M059J (cell line): Measurements from ENCODE around the gene ARL4C. TPM values are rescaled to one million over a fixed set of nuclear protein-coding genes. Genes with fewer than 3 reads are reported as not detected.

Source experiments
- DNase-seq: peaks from one replicate; pipeline ENCODE4 v3.0.0-alpha.2; 2012; ENCODE audit warnings: low read depth
- total RNA-seq: library from RNA; depleted of rRNA; stranded (reverse); fragments of >200 nt; shearing (Covaris generic); gene quantifications from 2 replicates; pipeline ENCODE4 v1.2.3, GENCODE V29; 2014; rRNA removed

Gene ARL4C
- 48.1 and 65.8 TPM in 2 replicates for total RNA-seq

DNA sequence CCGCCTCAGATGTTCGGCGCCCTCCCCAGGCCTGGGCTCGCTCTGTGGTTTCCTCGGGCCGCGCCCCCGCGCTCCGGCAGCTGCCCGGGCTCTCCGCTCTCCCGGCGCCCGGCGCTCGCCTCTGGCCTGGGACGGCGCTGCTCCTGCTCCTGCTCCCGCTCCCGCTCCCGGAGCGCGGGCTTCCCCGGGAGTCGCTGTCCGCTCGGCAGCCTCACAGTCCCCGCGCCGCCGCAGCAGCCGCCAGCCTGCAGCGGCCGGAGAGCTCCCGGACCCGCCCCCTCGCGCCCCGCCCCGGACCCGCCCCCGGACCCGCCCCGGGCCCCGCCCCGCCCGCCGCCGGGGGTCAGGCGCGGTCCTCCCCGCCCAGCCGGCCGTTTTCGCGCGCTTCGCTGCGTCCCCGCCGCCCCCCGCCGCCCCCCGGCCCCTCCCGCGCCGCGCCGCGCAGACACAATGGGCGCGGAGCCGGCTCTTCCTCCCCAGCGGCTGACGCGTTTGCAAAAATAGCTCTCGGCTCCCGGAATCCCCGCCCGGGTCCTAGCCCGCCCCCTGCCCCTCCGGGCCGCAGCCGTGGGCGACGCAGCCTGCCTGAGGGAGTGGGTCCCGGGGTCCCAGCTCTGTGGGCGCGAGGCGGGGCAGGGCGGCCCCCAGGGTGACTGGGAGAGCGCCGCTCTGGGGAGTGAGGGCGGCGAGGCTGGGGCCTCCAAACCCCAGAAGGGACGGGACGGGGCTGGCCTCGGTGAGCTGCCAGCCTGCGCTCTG lies at the start of gene ARL4C:
Gene ARL4C (minus strand): TSS at position 247 of the 759 bp plus-strand sequence. CDS start 495 bp downstream, outside the sequence.
- DNase-seq, result peak; percentile 74

DNA sequence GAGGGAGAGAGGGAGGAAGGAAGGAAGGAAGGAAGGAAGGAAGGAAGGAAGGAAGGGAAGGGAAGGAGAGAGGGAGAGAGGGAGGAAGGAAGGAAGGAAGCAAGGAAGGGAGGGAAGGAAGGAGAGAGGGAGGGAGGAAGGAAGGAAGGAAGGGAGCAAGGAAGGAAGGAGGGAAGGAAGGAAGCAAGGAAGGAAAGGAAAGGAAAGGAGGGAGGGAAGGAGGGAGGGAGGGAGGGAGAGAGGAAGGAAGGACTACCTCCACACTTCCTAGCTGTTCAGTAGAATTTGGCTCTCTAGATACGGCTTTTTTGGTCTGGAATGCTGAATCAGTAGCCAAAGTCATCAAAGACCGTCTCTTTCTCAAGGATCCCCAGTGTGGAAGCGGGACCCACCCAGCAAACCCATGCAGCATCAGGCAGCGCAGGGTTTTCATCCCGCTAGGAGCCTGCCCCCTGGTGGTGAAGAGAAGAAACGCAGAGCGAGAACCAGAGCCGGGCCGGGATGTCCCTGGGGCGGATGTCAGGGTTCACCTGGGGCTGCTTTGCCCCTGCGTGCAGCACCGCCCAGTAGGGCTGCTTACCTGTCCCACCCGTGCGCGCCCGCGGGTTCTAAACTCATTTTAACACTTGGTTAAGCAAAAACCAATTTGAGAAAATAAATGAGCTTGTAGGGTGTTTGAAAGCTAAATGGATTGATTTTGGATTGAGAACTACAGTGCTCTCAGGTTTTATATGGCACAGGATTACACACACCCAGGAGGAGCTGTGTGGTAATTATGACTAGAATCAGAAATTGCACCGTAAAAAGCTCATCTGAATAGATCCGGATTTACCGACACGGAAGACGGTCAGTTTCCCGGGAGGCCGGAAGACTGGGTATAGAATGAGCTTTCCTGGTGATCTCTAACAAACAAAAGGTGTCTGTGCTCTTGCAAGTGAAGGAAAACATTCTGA lies 48.1 kb upstream of the ARL4C start:
- DNase-seq, result peak; percentile 41

GRCh38 chr2:234542742-234543141 lies 45.9 kb upstream of the ARL4C start:
- no peak for DNase-seq

DNA sequence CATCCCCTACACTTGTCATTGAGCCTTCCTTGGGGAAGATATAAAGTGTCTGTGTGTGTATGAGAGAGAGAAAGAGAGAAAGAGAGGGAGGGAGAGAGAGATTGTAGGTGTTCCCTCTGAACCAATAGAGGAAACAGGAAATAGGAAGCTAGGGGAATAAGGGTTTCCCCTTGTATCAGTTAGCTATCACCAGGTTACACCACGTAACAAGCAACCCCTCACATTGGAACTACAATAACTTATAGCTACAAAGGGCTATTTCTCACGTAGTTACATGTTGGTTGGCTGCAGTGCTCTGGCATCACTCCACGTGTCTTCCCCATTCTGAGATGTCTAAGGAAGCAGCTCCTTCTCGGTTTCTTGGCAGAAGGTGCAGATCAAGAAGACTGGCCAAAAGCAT lies 41.0 kb upstream of the ARL4C start:
- DNase-seq, result no peak

DNA sequence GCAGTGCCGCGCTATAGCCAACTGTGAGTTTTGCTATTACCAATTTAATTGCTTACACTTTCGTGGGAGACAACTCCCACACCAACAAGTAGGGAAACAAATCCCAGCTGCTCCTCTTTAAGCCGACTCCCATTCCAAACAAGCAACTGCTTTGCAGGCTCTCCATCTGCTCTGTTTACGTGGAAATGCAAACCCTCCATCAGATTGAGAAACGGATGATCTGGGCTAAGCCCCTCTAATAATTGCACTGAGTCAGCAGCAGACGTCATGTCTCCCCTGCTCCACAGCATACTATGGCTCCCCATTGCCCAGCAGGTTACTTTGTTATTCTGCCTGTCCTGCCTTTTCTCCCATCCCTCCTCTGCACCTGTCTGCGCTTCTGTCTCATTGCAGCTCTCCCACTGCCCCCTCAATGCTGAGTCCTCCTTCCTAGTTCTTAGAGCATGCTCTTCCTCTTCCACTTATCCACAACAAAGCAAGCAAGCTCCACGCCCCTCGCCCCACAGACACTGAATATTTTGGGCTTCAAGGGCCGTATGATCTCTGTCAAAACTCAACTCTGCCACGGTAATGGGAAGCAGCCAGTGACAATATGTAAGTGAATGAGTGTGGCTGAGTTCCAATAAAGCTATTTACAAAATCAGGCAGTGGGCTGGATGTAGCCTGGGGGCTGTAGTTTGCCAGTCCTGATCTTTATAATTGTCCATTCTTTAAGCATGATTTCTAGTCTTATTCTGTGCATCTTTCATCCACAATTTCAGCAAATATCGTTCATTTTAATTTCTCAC lies 39.5 kb upstream of the ARL4C start:
- DNase-seq, result no peak

- no peak for DNase-seq
Observed at GRCh38 chr2:234535464-234535863, 38.6 kb upstream of the ARL4C start.

GRCh38 chr2:234534515-234534914 lies 37.6 kb upstream of the ARL4C start:
- DNase-seq, result no peak

GRCh38 chr2:234533626-234534025 lies 36.7 kb upstream of the ARL4C start:
- DNase-seq, result no peak

DNA sequence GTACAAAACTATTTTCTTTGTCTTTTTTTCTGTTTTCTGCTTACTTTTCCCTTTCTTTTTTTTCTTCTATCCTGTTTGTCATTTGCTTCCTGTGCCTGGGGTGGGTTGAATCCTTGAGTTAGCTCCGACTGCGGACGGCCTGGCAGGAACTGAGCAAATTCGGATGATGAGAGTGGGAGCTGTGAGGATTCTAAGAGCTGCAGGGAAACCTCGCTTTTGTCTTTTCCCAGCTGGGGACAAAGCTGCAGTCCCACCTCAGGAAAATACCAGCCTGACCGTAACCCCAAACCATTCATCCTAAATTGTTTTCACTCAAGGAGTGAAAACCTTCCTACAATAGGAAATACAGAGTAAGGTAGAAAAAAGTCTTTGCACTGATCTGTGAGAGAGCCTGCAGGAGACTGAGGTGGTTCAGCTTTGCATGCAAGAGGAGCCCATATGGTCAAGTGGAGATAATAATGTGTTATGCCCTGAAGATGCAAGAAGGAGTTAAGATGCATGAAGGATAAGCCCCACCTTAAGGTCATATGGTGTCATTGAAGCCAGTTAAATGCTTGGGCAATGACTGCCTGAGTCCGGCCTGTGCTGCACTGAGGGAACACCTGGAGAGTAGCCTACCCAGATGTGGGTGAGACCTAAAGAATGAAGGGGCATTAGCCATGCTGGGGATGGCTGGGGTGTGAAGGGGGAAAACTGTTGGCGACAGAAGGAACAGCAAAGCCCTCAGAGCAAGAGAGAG lies 31.7 kb upstream of the ARL4C start:
- peak; percentile 11 for DNase-seq

GRCh38 chr2:234526711-234527110 lies 29.8 kb upstream of the ARL4C start:
- no peak for DNase-seq

- DNase-seq, result no peak
Observed at GRCh38 chr2:234521536-234521935, 24.7 kb upstream of the ARL4C start.

DNA sequence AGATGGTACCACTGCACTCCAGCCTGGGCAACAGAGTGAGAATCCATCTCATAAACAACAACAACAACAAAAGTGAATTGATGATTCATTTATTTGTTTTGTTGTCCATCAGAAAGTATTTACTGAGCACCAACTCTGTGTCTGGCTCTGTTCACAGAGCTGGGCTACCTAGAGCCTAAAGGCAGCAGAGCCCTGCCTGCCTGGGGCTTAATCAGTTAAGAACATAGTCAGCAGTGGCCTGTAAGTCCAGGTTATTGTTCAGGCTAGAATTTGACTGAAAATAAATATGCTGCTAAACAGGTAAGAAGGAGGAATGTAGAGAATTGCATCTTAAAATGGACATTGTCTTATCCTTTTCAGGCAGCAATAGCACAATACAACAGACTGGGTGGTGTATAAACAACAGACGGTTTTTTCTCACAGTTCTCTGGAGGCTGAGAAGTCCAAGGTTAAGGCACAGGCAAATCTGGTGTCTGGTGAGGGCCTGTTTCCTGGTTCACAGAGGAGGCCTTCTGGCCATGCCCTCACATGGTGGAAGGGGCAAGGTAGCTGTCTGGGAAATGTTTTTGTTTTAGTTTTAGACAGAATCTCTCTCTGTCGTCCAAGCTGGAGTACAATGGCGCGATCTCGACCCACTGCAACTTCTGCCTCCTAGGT lies 22.2 kb upstream of the ARL4C start:
- DNase-seq, result no peak

- DNase-seq, result no peak
Observed at GRCh38 chr2:234517971-234518370, 21.1 kb upstream of the ARL4C start.

GRCh38 chr2:234514873-234515638 lies 18.2 kb upstream of the ARL4C start:
- DNase-seq, result peak; percentile 4

- DNase-seq, result no peak
Observed at GRCh38 chr2:234514099-234514498, 17.2 kb upstream of the ARL4C start.

DNA sequence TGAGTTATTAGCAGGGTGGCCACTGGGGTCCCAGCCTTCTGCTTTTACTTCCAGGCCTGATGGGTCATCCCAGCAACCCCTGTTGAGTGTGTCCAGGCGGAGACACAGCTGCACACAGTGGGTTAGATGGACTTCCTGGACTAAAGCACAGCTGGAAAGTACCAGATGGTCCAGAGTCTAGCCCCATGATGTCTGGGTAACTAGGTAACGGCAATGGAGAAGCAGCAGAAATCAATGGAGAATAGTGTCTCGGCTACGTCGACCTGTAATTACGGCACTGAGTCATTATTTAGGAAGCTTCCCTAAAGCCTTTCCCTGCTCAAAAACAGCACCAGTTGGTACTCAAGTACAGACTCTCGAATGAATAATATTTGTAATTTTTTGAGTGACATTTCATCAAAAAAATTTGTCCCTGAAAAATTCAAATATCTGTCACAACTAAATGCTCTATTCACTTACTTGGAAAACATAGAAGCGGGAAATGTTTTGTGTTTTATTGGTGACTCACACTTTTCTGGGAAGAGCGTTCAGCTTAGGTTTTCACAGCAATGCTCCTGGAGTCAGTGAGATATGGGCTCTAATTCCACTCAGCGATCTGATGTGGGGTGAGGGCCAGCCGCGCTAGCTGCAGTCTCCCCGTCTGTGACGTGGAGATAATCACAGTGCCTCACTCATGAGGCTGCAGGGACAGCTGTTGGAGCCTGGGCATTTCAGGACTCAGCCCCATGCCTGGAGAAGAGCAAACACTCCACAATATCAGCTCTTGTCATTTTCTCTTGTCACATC lies 16.2 kb upstream of the ARL4C start:
- DNase-seq, result peak; percentile 56

GRCh38 chr2:234502919-234503285 lies 6.0 kb upstream of the ARL4C start:
- DNase-seq, result peak; percentile 72

GRCh38 chr2:234502285-234502918 lies 5.5 kb upstream of the ARL4C start:
- peak; percentile 93 for DNase-seq
